HG03378 (cell line): Measurements from ENCODE around the gene BICRAL.
"Not testable (repeated sequence)": the region's sequence is repeated elsewhere in the genome, so short reads cannot be mapped to it uniquely, and the experiment has no call there.

Experiments used
- ATAC-seq: cut with Tn5 transposase; IDR thresholded peaks from one replicate; pipeline ENCODE4 v1.9.1; 2021; ENCODE audit warnings: mild to moderate bottlenecking, moderate library complexity; ENCODE audit not compliant: unreplicated experiment

Gene BICRAL

GRCh38 chr6:42781796-42782688 lies at the start of gene BICRAL:
Gene BICRAL (plus strand): TSS chr6:42782052. CDS start chr6:42822023, 39,971 bp downstream.
- ATAC-seq, result no peak

- not testable (repeated sequence) for ATAC-seq
Observed at GRCh38 chr6:42733867-42734481, 47.9 kb upstream of the BICRAL start.

DNA sequence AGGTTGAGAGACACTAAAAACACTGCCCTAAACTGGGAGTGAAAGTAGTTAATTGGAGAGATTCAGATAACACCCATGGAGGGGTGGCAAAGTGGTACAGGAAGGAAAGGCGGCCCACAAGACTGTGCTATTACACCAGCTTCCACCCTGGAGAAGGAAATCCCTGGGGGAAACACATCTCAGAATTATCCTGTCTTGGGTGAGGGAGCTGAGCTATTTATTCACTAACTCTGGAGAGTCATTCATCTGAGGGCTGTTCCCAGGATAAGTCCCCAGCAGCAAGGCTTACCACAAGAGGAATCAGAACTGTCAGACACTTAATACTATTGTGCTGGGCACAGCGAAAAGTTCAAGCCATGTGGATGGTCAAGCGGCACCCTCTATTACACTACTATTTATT lies 45.9 kb upstream of the BICRAL start:
- no peak for ATAC-seq

- no peak for ATAC-seq
Observed at GRCh38 chr6:42740725-42741124, 41.1 kb upstream of the BICRAL start.

- ATAC-seq, result no peak
Observed at GRCh38 chr6:42742116-42742894, 39.5 kb upstream of the BICRAL start.

- ATAC-seq, result no peak
Observed at GRCh38 chr6:42744351-42744893, 37.4 kb upstream of the BICRAL start.

GRCh38 chr6:42745083-42745639 lies 36.7 kb upstream of the BICRAL start:
- no peak for ATAC-seq

- peak; percentile 68 for ATAC-seq
Observed at GRCh38 chr6:42745640-42746462, 36.0 kb upstream of the BICRAL start, which contains the start of gene TBCC. Gene TBCC (minus strand): TSS chr6:42746103. CDS start chr6:42746073, 30 bp downstream.

GRCh38 chr6:42746463-42747391 lies 35.1 kb upstream of the BICRAL start:
- peak; percentile 34 for ATAC-seq

GRCh38 chr6:42748203-42748898 lies 33.5 kb upstream of the BICRAL start:
- no peak for ATAC-seq

- ATAC-seq, result no peak
Observed at GRCh38 chr6:42751055-42751454, 30.8 kb upstream of the BICRAL start.

DNA sequence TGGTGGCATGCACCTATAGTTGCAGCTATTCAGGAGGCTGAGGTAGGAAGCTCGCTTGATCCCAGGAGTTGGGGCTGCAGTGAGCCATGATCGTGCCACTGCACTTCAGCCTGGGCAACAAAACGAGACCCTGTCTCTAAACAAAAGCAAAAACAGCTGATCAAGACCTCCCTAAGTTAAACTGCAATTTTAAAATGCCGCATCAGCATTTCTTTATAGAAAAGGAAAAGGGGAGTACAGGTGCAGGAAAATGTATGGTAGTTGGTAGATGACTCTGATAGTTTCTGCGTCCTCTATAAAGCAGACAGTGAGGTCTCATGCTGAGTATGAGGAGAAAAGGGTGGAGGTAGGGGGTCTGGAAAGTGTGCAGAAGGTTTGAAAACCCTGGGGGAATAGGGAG lies 27.1 kb upstream of the BICRAL start:
- no peak for ATAC-seq

DNA sequence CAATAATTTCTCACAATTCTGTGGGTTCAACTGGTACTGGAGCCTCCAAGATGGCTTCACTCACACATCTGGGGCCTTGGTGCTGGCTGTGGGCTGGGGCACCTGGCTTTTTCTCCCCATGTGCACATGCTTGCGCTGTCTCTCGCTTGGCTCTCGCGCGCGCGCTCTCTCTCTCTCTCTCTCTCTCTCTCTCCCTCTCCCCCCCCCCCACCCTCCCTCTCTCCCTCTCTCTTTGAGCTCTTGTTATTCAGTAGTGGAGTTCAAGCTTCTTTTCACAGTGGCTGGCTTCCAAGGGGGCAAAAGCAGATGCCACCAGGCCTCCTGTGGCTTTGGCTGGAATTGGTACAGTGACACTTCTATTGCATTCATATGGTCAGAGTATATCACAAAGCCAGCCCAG lies 25.1 kb upstream of the BICRAL start:
- no peak for ATAC-seq

DNA sequence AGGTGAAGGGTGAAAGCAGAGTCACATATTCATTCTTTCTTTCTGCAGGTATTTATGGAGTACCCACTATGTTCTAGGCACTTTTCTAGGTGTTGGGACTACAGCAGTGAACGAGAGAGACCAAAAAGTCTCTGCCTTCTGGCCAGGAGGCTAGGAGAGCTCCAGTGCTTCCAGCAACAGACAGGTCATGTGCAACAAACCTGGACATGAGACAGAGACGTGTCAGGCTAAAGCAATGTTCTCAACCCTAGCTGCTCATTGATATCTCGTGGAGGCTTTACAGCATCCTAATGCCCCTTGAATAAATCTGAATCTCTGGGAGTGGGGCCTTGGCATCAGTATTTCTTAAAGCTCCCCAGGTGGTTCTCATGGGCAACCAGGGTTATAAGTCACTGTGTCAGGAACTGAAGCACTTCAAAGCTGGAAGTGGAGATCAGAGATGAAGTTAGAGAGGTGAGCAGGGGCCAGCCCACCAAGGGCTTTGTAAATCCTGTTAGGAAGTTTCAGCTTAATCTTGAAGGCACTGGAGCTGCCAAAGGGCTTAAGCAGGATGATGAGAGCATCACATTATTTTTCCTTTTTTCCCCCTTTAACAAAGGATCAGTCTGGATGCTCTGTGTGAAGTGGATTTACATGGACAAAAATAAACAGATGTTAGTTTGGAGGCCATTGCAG lies 23.0 kb upstream of the BICRAL start:
- ATAC-seq, result no peak

DNA sequence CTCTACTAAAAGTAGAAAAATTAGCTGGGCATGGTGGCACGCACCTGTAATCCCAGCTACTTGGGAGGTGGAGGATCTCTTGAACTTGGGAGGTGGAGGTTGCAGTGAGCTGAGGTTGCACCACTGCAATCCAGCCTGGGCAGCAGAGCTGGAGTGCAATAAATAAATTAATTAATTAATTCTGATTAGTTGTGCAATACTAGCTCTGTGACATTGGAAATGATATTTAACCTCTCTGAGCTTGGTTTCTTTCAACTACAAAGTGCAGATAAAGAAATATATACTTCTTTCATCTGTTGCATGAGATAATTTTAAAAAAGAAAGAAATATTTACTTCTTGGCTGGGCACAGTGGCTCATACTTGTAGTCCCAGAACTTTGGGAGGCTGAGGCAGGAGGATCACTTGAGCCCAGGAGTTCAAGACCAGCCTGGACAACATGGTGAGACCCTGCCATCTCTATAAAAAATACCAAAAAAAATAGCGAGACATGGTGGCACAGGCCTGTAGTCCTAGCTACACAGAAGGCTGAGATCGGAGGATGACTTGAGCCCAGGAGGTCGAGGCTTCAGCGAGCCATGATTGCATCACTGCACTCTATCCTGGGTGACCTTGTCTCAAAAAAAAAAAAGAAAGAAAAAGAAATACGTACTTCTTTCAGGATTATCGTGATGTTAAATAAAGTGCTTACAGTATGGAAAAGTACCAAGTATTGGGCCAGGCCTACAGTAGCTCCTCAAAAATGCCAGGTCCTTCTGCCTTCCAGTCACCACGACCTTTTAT lies 20.4 kb upstream of the BICRAL start:
- no peak for ATAC-seq

- ATAC-seq, result no peak
Observed at GRCh38 chr6:42762426-42762859, 19.4 kb upstream of the BICRAL start.

GRCh38 chr6:42762950-42763349 lies 18.9 kb upstream of the BICRAL start:
- no peak for ATAC-seq
